ENCODE measurements around the gene ATP2B2.

DNA sequence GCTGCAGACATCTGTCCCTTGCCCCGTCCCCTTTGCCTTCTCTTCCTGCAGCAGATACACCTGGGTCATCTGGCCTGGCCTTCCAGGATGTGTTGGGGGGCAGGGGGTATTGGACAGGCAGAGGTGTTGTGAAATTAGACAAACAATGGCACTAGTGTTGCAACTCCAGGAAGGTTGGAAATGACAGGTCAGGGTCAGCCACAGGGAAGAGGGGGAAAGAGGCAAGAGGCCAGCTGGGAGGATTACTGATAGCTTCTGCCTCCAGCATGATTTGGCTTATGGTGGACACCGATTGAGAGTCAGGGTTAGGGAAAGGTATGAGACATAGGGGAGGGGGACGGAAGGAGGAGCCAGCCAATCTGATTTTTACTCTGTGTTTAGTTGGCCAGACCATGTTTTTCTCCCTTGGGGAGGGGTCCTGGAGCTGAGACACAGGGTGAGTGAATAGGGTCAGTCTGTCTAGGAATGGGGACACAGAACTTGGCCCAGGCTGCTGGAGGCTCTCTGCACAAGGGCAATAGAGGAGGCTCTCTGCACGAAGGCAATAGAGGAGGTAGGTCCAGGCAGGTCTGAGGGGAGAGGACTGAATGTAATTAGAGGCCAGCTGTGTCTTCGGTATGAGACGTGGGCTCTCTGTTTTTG is 3.4 kb upstream of the ATP2B2 start:
- TF ChIP-seq, protein P1, sequence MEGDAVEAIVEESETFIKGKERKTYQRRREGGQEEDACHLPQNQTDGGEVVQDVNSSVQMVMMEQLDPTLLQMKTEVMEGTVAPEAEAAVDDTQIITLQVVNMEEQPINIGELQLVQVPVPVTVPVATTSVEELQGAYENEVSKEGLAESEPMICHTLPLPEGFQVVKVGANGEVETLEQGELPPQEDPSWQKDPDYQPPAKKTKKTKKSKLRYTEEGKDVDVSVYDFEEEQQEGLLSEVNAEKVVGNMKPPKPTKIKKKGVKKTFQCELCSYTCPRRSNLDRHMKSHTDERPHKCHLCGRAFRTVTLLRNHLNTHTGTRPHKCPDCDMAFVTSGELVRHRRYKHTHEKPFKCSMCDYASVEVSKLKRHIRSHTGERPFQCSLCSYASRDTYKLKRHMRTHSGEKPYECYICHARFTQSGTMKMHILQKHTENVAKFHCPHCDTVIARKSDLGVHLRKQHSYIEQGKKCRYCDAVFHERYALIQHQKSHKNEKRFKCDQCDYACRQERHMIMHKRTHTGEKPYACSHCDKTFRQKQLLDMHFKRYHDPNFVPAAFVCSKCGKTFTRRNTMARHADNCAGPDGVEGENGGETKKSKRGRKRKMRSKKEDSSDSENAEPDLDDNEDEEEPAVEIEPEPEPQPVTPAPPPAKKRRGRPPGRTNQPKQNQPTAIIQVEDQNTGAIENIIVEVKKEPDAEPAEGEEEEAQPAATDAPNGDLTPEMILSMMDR (IDR thresholded peaks at IDR 0.05): no peak
- TF ChIP-seq EZH2phosphoT487 (IDR thresholded peaks at IDR 0.05) (no peak), EZH2 (IDR thresholded peaks at IDR 0.05) (no peak)
